HG03378 (cell line): ENCODE results near the gene NSUN3.

Experiments used
- ATAC-seq: cut with Tn5 transposase; IDR thresholded peaks from one replicate; pipeline ENCODE4 v1.9.1; 2021; ENCODE audit warnings: mild to moderate bottlenecking, moderate library complexity; ENCODE audit not compliant: unreplicated experiment

Gene NSUN3

GRCh38 chr3:94117729-94118128 is 54.9 kb downstream of the NSUN3 start:
- no peak for ATAC-seq

DNA sequence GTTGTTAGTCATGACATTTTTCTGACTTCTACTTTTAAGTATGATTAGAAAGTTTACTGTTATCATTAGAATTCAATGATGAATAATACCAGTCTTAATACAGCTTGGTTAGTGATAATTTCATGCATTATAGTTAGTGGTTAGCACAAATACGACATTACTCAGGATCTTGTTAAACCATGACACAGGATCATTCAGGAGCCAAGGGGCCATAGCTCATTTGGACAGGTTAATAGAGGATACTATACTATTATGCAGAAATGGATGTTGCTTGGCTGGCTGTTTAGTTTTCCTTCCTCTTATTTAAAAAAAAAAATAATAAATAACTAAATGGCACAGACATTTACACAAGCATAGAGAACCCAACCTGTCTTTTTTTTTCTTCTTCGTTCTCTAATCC is 55.5 kb downstream of the NSUN3 start:
- no peak for ATAC-seq

GRCh38 chr3:94121161-94121560 is 58.3 kb downstream of the NSUN3 start:
- ATAC-seq = no peak

DNA sequence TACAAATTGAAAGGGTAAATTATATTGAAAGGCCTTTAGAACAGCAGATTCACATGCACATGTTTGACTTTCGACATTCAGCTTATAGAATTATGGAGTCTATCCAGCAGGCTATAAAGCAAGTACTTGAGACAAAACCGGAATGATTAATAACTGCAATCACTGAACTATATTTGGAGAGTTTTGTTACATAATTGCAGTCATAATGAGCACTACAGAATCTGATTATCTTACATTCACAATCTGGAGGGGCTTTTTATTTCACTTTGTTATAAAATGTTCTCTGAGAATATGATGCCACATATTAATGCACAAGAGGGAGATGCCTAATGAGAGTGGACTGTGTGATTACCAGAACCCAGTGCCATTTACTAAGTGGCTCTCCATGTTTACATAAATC is 64.3 kb downstream of the NSUN3 start:
- ATAC-seq = no peak

GRCh38 chr3:94130690-94131089 is 67.8 kb downstream of the NSUN3 start:
- no peak for ATAC-seq

DNA sequence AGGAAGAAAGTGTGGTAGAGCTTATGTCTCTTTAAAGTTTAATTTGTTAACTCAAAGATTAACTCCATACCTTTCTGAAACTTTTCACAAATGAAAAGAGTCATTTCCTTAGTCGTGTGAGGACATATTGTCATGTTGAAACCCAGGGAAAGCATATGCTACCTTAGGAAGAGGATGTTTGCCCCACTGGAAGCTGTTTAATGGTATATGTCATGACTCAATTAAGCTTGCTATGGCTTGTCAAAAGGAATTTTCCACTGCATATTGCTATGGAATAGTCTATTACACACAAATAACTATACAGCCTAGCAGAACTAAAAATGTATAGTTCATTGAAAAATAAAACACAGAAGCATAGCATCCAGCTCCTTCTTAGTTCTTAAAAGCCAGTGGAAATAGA is 69.9 kb downstream of the NSUN3 start:
- ATAC-seq = no peak

DNA sequence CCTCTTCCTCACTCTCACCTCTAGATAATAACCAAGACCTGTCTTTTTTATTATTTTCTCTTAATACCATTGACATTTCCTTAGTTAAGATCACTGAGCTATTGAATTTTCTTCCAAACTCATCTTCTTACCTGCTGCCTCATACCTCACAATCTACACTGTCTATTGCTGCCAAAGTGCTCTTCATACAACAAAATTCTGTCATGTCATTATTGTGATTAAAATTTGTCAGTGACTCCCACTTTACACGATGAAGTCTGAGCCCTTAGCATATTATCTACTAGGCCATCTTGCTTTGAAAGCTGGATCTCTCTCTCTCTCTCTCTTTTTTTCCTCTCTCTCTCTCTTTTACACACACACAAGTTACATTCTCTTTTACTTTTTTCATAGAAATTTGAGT is 73.3 kb downstream of the NSUN3 start:
- ATAC-seq = no peak

DNA sequence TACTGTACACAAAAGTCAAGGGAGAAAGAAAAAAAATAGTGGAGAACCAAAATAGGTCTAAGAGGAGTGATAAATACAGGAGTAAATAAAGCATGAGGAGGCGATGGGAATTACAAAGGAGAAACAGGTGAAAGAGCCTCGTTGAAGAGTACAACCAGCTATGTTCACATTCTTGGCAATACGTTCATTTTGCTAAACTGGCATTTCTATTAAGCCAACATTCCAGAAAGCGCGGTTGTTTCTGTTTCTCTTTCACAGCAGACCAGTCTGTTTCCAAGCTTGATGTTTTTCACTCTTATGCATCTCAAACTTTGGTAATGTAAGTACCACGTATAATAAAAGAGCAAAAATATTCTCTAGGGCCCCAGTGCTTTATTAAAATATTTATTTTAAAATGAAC is 74.5 kb downstream of the NSUN3 start:
- ATAC-seq = no peak

- ATAC-seq = no peak
Measured at GRCh38 chr3:94146455-94146854, 83.6 kb downstream of the NSUN3 start.

- no peak for ATAC-seq
Measured at GRCh38 chr3:94147012-94147411, 84.2 kb downstream of the NSUN3 start.

GRCh38 chr3:94150113-94150512 is 87.3 kb downstream of the NSUN3 start:
- ATAC-seq = no peak

DNA sequence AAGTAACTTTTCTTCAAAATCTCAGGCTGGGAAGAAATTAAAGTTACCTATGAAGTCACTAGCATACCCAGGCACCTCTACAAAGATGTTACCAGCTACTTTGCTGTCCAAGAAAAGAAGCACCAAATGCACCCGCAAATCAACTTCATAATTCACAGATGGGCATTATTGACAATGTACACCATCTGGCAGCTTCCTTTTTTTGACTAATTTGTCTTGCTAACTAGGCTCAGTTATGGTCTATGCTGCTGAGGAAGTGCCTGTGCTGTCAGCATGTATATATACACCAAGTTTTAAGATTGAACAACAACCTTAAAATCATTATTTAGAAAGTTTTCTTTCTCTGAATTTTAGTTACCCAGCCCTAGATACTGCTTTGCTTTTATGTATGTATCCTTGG is 93.8 kb downstream of the NSUN3 start:
- no peak for ATAC-seq

- ATAC-seq = no peak
Measured at GRCh38 chr3:94158512-94158911, 95.7 kb downstream of the NSUN3 start.

DNA sequence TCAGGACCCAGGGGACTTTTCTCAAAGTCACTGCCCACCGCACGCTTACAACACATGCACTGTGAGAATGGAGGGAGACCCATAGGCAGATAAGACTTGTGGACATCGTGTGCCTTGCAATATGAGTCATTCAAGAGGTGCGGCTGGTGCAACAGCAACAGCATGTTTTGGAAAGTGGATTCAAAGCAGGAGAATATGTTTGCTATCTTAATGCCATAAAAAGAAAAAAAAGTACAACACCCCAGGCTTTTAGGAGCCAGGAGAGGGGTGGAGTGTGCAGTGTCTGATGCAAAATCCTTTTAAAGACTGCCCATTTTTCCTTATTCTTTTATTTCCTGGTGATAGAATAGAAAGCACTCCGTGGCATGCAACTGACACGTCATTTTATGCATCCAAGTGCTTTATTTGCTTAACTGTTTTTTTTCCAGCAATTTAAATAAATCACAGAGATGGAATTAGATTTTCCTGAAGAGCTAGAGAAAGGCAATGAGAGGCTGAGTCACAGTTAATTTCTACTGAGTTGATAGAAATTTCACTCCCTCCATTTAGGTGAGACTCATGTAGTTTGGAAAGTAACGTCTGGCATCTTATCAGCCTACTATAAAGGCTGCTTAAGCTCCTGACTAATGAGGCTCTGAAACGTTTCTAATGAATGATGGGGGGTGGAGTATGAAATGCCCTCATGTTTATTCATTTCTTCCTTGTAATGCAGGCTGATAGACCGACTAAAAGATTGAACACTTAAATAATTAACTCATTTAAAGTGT is 96.4 kb downstream of the NSUN3 start:
- no peak for ATAC-seq

- ATAC-seq = peak; percentile 86
Measured at GRCh38 chr3:94162700-94163099, 99.8 kb downstream of the NSUN3 start.

DNA sequence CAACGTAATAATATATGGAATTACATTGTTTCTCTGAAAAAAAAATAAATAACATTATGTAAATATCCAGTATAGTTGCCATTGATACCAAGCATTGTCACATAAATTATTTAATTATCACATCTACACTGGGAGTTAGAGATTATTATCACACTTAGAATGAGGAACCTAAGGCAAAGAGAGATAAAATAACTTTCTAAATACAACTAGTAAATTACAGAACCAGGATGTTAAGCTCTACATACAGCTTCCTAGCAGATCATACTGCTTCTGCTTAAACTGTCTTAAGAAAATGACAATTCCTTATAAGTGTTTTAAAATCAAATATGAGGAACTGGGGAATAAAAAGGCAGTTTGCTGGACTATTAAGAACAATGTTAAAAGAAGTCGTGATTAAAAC is 104.5 kb downstream of the NSUN3 start:
- no peak for ATAC-seq

DNA sequence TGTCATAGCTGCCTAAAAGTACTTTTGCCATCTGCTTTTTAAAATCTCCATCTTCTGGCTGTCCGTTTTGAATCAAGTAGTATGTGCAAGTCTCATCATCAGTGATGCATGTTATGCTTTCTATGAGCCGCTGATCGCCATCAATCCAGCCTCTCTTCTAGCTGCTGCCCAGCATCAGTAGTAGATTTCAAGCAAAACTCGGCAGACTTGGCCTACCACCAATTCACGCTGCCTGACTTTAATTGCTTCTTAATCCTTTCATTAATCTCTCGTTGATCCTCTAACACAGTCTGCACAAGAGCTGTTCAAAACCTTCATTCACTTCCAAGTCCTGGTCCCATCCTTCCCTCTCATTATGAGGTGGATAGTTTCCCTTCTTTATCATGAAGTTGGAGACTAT is 104.9 kb downstream of the NSUN3 start:
- no peak for ATAC-seq

- ATAC-seq = no peak
Measured at GRCh38 chr3:94171954-94172353, 109.1 kb downstream of the NSUN3 start.

DNA sequence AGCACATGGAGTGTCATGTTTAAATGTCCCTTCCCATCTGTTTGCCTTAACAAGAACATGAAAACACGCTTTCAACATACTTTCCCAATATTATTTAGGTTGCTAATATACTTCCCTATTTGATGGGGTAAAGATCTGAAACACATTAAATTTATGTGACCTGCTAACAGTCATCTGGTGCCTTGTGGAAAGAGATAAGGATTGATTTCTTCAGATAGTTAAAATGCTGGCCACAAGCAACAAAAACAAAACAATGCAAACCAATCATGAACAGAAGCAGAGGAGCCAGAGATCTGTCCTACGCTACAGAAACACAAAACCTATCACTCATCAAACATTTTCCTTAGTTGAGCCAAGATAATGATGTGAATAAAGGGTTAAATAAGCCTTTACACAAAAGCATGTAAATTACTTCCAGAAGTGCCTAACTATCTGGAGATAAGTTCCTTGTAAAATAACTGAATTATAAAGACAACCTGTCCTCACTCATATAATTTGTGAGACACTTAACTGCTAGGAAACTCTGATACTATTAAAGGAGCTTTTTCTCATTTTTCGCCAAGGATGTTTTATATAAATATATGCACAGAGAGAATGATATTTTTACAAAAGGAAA is 109.9 kb downstream of the NSUN3 start:
- no peak for ATAC-seq

- no peak for ATAC-seq
Measured at GRCh38 chr3:94173673-94174434, 111.0 kb downstream of the NSUN3 start.

GRCh38 chr3:94175677-94176076 is 112.8 kb downstream of the NSUN3 start:
- no peak for ATAC-seq
